ENCODE results near the gene SHISAL2B. TPM values are rescaled to one million over a fixed set of nuclear protein-coding genes. Genes with fewer than 3 reads are reported as not detected.
"Not testable (repeated sequence)": the region's sequence is repeated elsewhere in the genome, so short reads cannot be mapped to it uniquely, and the experiment has no call there.

The SHISAL2B gene
- total RNA-seq, 6 experiments from 2014 or later: not detected

DNA sequence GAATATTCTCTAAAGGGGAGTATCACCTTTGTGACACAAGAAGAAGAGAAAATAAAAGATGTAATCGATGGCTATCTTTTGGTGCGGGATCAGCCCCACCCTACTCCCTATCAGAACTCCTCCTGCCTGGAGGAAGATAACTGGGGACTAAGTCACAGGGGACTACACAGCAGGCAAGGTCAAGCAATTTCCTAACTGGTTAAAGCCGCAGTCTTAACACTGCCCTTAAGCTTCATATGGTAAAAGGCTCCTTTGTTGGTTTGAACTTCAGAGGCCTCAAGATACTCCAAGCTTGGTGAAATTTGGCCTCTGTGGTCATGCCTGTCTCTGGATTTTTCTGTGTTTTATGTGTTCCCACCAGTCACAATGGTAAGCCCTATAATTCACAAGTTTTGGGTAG lies 1.3 kb upstream of the SHISAL2B start:
- no peak overlapping the region for H3K4me3 ChIP-seq
- ATAC-seq (no peak), DNase-seq (no peak)
- H3K36me3 ChIP-seq: no peaks in the 10 kb centered on the region
- peaks cover 0 to 7% of the 10 kb centered on the region in 2 donors for H3K27me3 ChIP-seq
- 48% methylated on average over 3 of the region's 3 CpGs for WGBS (ENCODE audit: insufficient coverage, low coverage, low lambda C conversion rate, missing lambda C conversion rate)
- TF ChIP-seq POLR2A (IDR thresholded peaks at IDR 0.05): no peak
- TF ChIP-seq, protein P1, sequence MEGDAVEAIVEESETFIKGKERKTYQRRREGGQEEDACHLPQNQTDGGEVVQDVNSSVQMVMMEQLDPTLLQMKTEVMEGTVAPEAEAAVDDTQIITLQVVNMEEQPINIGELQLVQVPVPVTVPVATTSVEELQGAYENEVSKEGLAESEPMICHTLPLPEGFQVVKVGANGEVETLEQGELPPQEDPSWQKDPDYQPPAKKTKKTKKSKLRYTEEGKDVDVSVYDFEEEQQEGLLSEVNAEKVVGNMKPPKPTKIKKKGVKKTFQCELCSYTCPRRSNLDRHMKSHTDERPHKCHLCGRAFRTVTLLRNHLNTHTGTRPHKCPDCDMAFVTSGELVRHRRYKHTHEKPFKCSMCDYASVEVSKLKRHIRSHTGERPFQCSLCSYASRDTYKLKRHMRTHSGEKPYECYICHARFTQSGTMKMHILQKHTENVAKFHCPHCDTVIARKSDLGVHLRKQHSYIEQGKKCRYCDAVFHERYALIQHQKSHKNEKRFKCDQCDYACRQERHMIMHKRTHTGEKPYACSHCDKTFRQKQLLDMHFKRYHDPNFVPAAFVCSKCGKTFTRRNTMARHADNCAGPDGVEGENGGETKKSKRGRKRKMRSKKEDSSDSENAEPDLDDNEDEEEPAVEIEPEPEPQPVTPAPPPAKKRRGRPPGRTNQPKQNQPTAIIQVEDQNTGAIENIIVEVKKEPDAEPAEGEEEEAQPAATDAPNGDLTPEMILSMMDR (IDR thresholded peaks at IDR 0.05): no peak
- H3K4me1 ChIP-seq: peaks cover 0 to 8% (median 0%) of the 10 kb centered on the region in 4 donors
- no peaks in the 10 kb centered on the region for H3K9me3 ChIP-seq
- intact Hi-C loops (cut with DNase I): no loop called here
- no peak overlapping the region for H3K27ac ChIP-seq

DNA sequence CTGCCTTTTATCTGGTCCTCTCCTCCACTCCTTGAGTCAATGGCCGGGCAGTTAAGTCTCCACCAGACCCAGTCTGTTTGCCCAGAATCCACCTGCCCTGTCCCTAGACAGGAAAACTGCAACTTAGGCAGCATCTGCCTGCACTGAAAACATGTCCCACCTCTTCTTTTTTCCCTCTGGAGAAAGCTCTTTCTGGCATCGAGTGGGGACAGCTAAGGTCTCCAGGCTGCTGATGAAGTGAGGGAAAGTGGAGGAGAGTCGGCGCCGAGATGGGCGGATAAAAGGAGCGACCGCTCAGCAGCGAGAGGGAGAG lies 243 bp upstream of the SHISAL2B start:
- Histone ChIP-seq H3K27me3 (peaks cover 0 to 7% of the 10 kb centered on the region in 2 donors), H3K9me3 (no peaks in the 10 kb centered on the region), H3K4me3 (no peak overlapping the region), H3K27ac (no peak overlapping the region), H3K36me3 (no peaks in the 10 kb centered on the region), H3K4me1 (peaks cover 0 to 8% (median 0%) of the 10 kb centered on the region in 4 donors)
- intact Hi-C loops (cut with DNase I): no loop called here
- no peak for TF ChIP-seq POLR2A (IDR thresholded peaks at IDR 0.05)
- ATAC-seq (no peak), DNase-seq (no peak)
- 0% methylated on average over 8 of the region's 9 CpGs for WGBS (ENCODE audit: insufficient coverage, low coverage, low lambda C conversion rate, missing lambda C conversion rate)

DNA sequence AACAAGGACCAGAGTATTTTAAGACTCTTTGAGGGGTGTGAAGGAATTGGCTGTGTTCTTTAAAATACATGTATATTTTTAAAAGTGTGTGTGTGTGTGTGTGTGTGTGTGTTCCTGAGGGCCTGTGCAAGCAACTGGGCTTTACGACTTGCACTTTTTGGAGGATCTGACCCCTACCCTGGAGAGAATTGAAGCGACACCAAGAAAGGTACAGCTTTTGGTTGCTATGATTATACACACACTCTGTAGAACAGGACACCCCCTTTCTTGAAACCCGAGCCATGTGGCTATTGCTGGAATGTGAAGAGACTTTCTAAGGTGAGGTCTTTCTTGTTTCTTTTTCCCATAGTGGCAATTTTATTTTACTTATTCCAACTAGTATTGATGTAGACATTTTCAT lies 988 bp downstream of the SHISAL2B start:
- ATAC-seq (no peak), DNase-seq (no peak)
- Histone ChIP-seq H3K27ac (no peak overlapping the region), H3K27me3 (peaks cover 0 to 7% of the 10 kb centered on the region in 2 donors), H3K4me3 (no peak overlapping the region), H3K4me1 (peaks cover 0 to 8% (median 0%) of the 10 kb centered on the region in 4 donors), H3K9me3 (no peaks in the 10 kb centered on the region), H3K36me3 (no peaks in the 10 kb centered on the region)
- intact Hi-C loops (cut with DNase I): no loop called here
- TF ChIP-seq POLR2A (IDR thresholded peaks at IDR 0.05): no peak
- TF ChIP-seq, protein P1 (IDR thresholded peaks at IDR 0.05): no peak
- WGBS (ENCODE audit: insufficient coverage, low coverage, low lambda C conversion rate, missing lambda C conversion rate): 16% methylated on average over 2 of the region's 3 CpGs

DNA sequence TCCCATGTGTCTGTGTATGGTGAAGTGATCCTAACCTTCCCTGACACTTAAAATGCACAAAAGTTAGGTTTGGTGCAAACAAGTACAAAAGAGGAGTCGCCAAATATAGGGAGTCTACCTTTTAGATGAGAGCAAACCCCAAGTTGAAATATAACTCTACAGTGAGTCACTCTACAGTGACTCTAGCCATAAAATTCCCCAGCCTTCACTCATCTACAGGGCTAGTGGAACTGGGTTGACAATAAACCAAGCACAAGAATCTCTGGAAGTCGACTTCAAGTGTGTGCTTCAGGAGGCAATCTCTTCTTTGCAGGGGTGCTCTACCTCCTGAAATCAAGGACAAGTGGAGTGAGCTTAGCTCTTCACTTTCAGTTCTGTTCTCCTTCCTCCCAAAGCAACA lies 3.3 kb downstream of the SHISAL2B start:
- 39% methylated on average over 2 of the region's 2 CpGs for WGBS (ENCODE audit: insufficient coverage, low coverage, low lambda C conversion rate, missing lambda C conversion rate)
- intact Hi-C loops (cut with DNase I): no loop called here
- TF ChIP-seq, protein P1 (IDR thresholded peaks at IDR 0.05): no peak
- TF ChIP-seq POLR2A (IDR thresholded peaks at IDR 0.05): no peak
- ATAC-seq: no peak
- Histone ChIP-seq H3K27me3 (peaks cover 0 to 7% of the 10 kb centered on the region in 2 donors), H3K4me1 (peaks cover 0 to 8% (median 0%) of the 10 kb centered on the region in 4 donors), H3K36me3 (no peaks in the 10 kb centered on the region), H3K4me3 (no peak overlapping the region), H3K27ac (no peak overlapping the region), H3K9me3 (no peaks in the 10 kb centered on the region)
- DNase-seq: no peak

DNA sequence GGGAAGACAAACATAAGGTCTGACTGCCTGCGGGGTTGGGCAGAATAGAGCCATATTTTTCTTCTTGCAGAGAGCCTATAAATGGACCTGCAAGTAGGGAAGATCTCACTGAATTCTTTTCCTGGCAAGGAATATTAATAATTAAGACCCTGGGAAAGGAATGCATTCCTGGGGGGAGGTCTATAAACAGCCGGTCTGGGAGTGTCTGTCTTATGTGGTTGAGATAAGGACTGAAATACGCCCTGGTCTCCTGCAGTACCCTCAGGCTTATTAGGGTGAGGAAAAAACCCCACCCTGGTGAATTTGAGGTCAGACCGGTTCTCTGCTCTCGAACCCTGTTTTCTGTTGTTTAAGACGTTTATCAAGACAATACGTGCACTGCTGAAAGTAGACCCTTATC lies 6.1 kb downstream of the SHISAL2B start:
- DNase-seq; H3K4me3 ChIP-seq; ATAC-seq; H3K9me3 ChIP-seq; H3K27ac ChIP-seq; H3K4me1 ChIP-seq; H3K36me3 ChIP-seq; H3K27me3 ChIP-seq; intact Hi-C loops (cut with DNase I): not testable (repeated sequence)
- 82% methylated on average over 3 of the region's 7 CpGs for WGBS (ENCODE audit: insufficient coverage, low coverage, low lambda C conversion rate, missing lambda C conversion rate)

DNA sequence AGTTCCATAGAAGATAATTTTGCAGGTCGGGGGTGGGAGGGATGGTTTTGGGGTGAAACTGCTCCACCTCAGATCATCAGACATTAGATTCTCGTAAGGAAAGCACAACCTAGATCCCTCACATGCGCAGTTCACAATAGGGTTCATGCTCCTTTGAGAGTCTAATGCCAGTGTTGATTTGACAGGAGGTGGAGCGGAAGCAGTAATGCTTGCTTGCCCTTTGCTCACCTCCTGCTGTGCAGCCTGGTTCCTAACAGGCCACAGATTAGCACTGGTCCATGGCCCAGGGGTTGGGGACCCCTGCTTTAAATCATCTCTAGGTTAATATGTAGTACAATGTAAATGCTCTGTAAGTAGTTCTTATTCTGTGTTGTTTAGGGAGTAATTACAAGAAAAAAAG lies 10.5 kb downstream of the SHISAL2B start:
- Histone ChIP-seq H3K27me3 (no peaks in the 10 kb centered on the region), H3K27ac (no peak overlapping the region), H3K4me3 (no peak overlapping the region), H3K9me3 (no peaks in the 10 kb centered on the region), H3K4me1 (no peaks in the 10 kb centered on the region), H3K36me3 (no peaks in the 10 kb centered on the region)
- ATAC-seq (no peak), DNase-seq (no peak)
- 72% methylated on average over 4 of the region's 4 CpGs for whole genome bisulfite sequencing (ENCODE audit: insufficient coverage, low coverage, low lambda C conversion rate, missing lambda C conversion rate)
- intact Hi-C loops (cut with DNase I): no loop called here
- TF ChIP-seq, protein P1 (IDR thresholded peaks at IDR 0.05): no peak
- no peak for TF ChIP-seq POLR2A (IDR thresholded peaks at IDR 0.05)

DNA sequence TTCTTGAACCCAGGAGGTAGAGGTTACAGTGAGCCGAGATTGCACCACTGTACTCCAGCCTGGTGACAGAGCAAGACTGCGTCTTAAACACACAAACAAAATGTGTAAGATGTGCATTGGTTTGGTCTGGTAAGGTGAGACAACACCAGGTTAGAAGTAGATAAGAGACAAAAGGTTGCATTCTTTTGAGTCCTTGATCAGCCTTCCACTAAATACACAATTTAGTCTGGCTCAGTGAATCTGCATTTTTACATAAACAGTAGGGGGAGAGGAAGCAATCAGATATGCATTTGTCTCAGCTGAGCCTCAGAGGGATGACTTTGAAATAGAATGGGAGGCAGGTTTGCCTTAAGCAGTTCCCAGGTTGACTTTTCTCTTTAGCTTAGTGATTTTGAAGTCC lies 15.8 kb downstream of the SHISAL2B start:
- H3K4me3 ChIP-seq; H3K27me3 ChIP-seq; H3K27ac ChIP-seq; H3K36me3 ChIP-seq; DNase-seq; H3K4me1 ChIP-seq; intact Hi-C loops (cut with DNase I); H3K9me3 ChIP-seq; ATAC-seq: not testable (repeated sequence)
- 36% methylated on average over 2 of the region's 2 CpGs for WGBS (ENCODE audit: insufficient coverage, low coverage, low lambda C conversion rate, missing lambda C conversion rate)

Data from right lobe of liver (tissue), 6 donors.